ENCODE results near the gene BEX2.

GRCh38 chrX:103274284-103274683, 36.5 kb downstream of the BEX2 start:
- no peak for TF ChIP-seq CTCF (conservative IDR thresholded peaks at IDR 0.05; ENCODE audit: low read depth, low read length)
- TF ChIP-seq EZH2 (IDR thresholded peaks at IDR 0.05; ENCODE audit: borderline replicate concordance, low read depth, low read length, poor library complexity, severe bottlenecking), result no peak
